Stimulated activated CD4-positive, alpha-beta T cell treated with anti-CD3 and anti-CD28 coated beads, Interleukin-4, amount 100 ng/mL, for 4 hours (primary cell): ENCODE measurements around the gene POTEB3.
"Not testable (repeated sequence)": the region's sequence is repeated elsewhere in the genome, so short reads cannot be mapped to it uniquely, and the experiment has no call there.

Experiments used
- DNase-seq, 2 experiments: peaks; one replicate each; pipeline ENCODE4 v3.0.0-alpha.2; 2020

POTEB3 gene

GRCh38 chr15:21440399-21440798 lies at the start of gene POTEB3:
POTEB3 (minus strand) TSS chr15:21440499; CDS start chr15:21440011, 488 bp downstream.
- not testable (repeated sequence) for DNase-seq

GRCh38 chr15:21453683-21454082 lies 13.4 kb upstream of the POTEB3 start:
- not testable (repeated sequence) for DNase-seq

- DNase-seq: not testable (repeated sequence)
These were observed 11.7 kb upstream of the POTEB3 start for GRCh38 chr15:21451920-21452563.

- not testable (repeated sequence) for DNase-seq
These were observed 11.2 kb upstream of the POTEB3 start for GRCh38 chr15:21451487-21451886.

GRCh38 chr15:21407366-21407765 lies 32.9 kb downstream of the POTEB3 start:
- DNase-seq: not testable (repeated sequence)

GRCh38 chr15:21401531-21401930 lies 38.8 kb downstream of the POTEB3 start:
- not testable (repeated sequence) for DNase-seq

- DNase-seq: not testable (repeated sequence)
These were observed 41.2 kb downstream of the POTEB3 start for GRCh38 chr15:21399111-21399510.

- not testable (repeated sequence) for DNase-seq
These were observed 41.8 kb downstream of the POTEB3 start for GRCh38 chr15:21398511-21398910.

GRCh38 chr15:21397656-21398055 lies 42.6 kb downstream of the POTEB3 start:
- DNase-seq: not testable (repeated sequence)

- DNase-seq: not testable (repeated sequence)
These were observed 43.1 kb downstream of the POTEB3 start for GRCh38 chr15:21397186-21397585.

GRCh38 chr15:21385961-21386360 lies 54.3 kb downstream of the POTEB3 start:
- DNase-seq: not testable (repeated sequence)

- DNase-seq: not testable (repeated sequence)
These were observed 56.3 kb downstream of the POTEB3 start for GRCh38 chr15:21383866-21384485.

- DNase-seq: not testable (repeated sequence)
These were observed 66.6 kb downstream of the POTEB3 start for GRCh38 chr15:21373682-21374081.

GRCh38 chr15:21369177-21369576 lies 71.1 kb downstream of the POTEB3 start:
- not testable (repeated sequence) for DNase-seq

GRCh38 chr15:21368625-21369024 lies 71.7 kb downstream of the POTEB3 start:
- not testable (repeated sequence) for DNase-seq
